ENCODE results near the gene GUCY2F. TPM values are rescaled to one million over a fixed set of nuclear protein-coding genes. Genes with fewer than 3 reads are reported as not detected.

Gene GUCY2F
- total RNA-seq, 3 donors from 2014 or later = not detected

- intact Hi-C loops (cut with DNase I, micrococcal nuclease) = no loop called here
- H3K4me1 ChIP-seq (ENCODE audit: low read depth) = no peaks in the 10 kb centered on the region
- H3K36me3 ChIP-seq (ENCODE audit: low read depth) = no peaks in the 10 kb centered on the region
- H3K9me3 ChIP-seq = no peaks in the 10 kb centered on the region
- DNase-seq (no peak), ATAC-seq (no peak)
- TF ChIP-seq, protein P1, sequence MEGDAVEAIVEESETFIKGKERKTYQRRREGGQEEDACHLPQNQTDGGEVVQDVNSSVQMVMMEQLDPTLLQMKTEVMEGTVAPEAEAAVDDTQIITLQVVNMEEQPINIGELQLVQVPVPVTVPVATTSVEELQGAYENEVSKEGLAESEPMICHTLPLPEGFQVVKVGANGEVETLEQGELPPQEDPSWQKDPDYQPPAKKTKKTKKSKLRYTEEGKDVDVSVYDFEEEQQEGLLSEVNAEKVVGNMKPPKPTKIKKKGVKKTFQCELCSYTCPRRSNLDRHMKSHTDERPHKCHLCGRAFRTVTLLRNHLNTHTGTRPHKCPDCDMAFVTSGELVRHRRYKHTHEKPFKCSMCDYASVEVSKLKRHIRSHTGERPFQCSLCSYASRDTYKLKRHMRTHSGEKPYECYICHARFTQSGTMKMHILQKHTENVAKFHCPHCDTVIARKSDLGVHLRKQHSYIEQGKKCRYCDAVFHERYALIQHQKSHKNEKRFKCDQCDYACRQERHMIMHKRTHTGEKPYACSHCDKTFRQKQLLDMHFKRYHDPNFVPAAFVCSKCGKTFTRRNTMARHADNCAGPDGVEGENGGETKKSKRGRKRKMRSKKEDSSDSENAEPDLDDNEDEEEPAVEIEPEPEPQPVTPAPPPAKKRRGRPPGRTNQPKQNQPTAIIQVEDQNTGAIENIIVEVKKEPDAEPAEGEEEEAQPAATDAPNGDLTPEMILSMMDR (IDR thresholded peaks at IDR 0.05) = no peak
- no peak overlapping the region for H3K4me3 ChIP-seq
These were observed 41.4 kb downstream of the GUCY2F start for GRCh38 chrX:109440475-109440874.

- DNase-seq = no peak
- Histone ChIP-seq H3K4me3 (no peak overlapping the region), H3K9me3 (no peaks in the 10 kb centered on the region), H3K4me1 (ENCODE audit: low read depth) (no peaks in the 10 kb centered on the region), H3K36me3 (ENCODE audit: low read depth) (no peaks in the 10 kb centered on the region)
- TF ChIP-seq, protein P1 (IDR thresholded peaks at IDR 0.05) = no peak
- intact Hi-C loops (cut with DNase I, micrococcal nuclease) = no loop called here
- no peak for ATAC-seq
These were observed 72.7 kb downstream of the GUCY2F start for GRCh38 chrX:109409181-109409580.

DNA sequence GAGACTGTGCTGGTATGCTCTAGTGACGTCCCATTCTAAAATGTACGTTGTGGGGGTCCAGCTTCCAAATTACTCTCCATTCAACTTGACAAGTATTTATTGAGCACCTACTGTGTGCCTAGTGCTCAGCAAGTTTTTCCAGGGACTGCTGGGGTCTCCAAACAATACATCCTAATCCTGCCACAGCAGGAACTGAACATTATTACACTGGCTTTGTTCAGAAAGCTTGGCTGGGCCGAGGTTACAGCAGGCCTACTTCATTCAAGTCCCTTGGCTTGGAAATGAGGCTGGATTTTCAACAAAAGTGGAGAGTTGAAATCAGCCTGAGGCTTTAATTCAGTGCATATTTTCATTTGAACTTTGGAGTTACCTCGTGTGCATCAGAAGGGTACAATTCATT lies 78.0 kb downstream of the GUCY2F start:
- intact Hi-C loops (cut with DNase I, micrococcal nuclease) = no loop called here
- DNase-seq (no peak), ATAC-seq (no peak)
- H3K4me3 ChIP-seq = no peak overlapping the region
- TF ChIP-seq, protein P1 (IDR thresholded peaks at IDR 0.05) = no peak
- no peaks in the 10 kb centered on the region for H3K36me3 ChIP-seq (ENCODE audit: low read depth)
- no peaks in the 10 kb centered on the region for H3K4me1 ChIP-seq (ENCODE audit: low read depth)
- no peaks in the 10 kb centered on the region for H3K9me3 ChIP-seq

- no peak overlapping the region for H3K4me3 ChIP-seq
- DNase-seq (no peak), ATAC-seq (no peak)
- H3K4me1 ChIP-seq (ENCODE audit: low read depth) = no peaks in the 10 kb centered on the region
- no peaks in the 10 kb centered on the region for H3K9me3 ChIP-seq
- TF ChIP-seq, protein P1 (IDR thresholded peaks at IDR 0.05) = no peak
- H3K36me3 ChIP-seq (ENCODE audit: low read depth) = no peaks in the 10 kb centered on the region
- intact Hi-C loops (cut with DNase I, micrococcal nuclease) = no loop called here
These were observed 82.1 kb downstream of the GUCY2F start for GRCh38 chrX:109399831-109400230.

- ATAC-seq (no peak), DNase-seq (no peak)
- TF ChIP-seq, protein P1 (IDR thresholded peaks at IDR 0.05) = no peak
These were observed 83.1 kb downstream of the GUCY2F start for GRCh38 chrX:109398833-109399232.

DNA sequence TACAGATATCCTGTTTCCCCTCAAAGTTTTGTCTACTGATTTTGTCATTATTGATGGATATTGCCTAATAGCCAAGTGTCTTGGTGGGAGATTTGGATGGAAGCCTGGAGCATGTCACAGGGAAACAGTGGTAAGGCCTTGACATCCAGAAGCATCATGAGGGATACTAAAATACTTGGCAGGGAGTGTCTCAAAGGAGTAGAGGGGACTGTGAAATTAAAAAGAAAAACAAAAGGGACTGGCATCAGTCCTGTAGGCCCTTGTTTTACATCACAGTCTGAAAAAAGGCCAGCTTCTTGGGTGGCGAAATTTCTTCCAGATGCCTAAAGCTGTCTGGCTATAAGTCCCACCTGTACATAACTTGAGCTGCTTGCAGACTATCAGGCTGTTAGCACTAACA lies 83.8 kb downstream of the GUCY2F start:
- H3K4me3 ChIP-seq = no peak overlapping the region
- ATAC-seq (no peak), DNase-seq (no peak)
- TF ChIP-seq, protein P1 (IDR thresholded peaks at IDR 0.05) = no peak
- intact Hi-C loops (cut with DNase I, micrococcal nuclease) = no loop called here
- H3K4me1 ChIP-seq (ENCODE audit: low read depth) = no peaks in the 10 kb centered on the region
- no peaks in the 10 kb centered on the region for H3K36me3 ChIP-seq (ENCODE audit: low read depth)
- H3K9me3 ChIP-seq = no peaks in the 10 kb centered on the region

More at GRCh38 chrX:109398833-109399232, 83.1 kb downstream of the GUCY2F start:
- intact Hi-C loops (cut with DNase I, micrococcal nuclease) = no loop called here
- Histone ChIP-seq H3K4me1 (ENCODE audit: low read depth) (no peaks in the 10 kb centered on the region), H3K36me3 (ENCODE audit: low read depth) (no peaks in the 10 kb centered on the region), H3K4me3 (no peak overlapping the region), H3K9me3 (no peaks in the 10 kb centered on the region)

All from mucosa of descending colon (tissue), 3 donors.